HL-60/S4 (cell line): ENCODE measurements around the gene KIAA1217.
"Not testable (repeated sequence)": the region's sequence is repeated elsewhere in the genome, so short reads cannot be mapped to it uniquely, and the experiment has no call there.

Experiments
- in situ Hi-C: fragments of 300-500 bp; cut with MboI; formaldehyde crosslinking; loops from 2 replicates; pipeline ENCODE4 v1.14.3; 2022; ENCODE audit warnings: low sequenced_read_pairs

KIAA1217 gene

GRCh38 chr10:24434961-24435360 lies 226.0 kb downstream of the KIAA1217 start:
- in situ Hi-C loops = no loop called here

- in situ Hi-C loops = no loop called here
Measured at GRCh38 chr10:24435374-24435773, 226.4 kb downstream of the KIAA1217 start.

DNA sequence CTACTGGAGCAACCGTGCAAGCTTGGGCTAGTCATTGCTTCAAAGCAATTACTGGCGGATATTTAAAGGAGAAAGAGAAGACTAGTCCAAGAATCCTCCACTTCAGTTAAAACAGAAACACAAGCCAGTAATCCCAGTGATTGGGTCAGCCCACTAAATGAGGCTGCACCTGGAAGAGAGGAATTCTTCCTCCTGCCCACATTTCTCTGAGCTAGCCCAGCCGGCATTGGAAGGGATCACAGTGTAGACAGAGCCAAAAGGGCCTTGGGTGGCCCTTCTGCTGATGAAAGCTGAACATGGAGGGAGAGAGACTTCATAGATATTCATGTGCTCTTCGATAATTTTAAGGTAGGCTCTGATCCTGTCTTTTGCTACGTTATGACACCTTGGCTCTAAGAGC lies 228.4 kb downstream of the KIAA1217 start:
- in situ Hi-C loops = no loop called here

GRCh38 chr10:24438800-24439199 lies 229.9 kb downstream of the KIAA1217 start:
- in situ Hi-C loops = no loop called here

- in situ Hi-C loops = no loop called here
Measured at GRCh38 chr10:24439935-24440334, 231.0 kb downstream of the KIAA1217 start.

DNA sequence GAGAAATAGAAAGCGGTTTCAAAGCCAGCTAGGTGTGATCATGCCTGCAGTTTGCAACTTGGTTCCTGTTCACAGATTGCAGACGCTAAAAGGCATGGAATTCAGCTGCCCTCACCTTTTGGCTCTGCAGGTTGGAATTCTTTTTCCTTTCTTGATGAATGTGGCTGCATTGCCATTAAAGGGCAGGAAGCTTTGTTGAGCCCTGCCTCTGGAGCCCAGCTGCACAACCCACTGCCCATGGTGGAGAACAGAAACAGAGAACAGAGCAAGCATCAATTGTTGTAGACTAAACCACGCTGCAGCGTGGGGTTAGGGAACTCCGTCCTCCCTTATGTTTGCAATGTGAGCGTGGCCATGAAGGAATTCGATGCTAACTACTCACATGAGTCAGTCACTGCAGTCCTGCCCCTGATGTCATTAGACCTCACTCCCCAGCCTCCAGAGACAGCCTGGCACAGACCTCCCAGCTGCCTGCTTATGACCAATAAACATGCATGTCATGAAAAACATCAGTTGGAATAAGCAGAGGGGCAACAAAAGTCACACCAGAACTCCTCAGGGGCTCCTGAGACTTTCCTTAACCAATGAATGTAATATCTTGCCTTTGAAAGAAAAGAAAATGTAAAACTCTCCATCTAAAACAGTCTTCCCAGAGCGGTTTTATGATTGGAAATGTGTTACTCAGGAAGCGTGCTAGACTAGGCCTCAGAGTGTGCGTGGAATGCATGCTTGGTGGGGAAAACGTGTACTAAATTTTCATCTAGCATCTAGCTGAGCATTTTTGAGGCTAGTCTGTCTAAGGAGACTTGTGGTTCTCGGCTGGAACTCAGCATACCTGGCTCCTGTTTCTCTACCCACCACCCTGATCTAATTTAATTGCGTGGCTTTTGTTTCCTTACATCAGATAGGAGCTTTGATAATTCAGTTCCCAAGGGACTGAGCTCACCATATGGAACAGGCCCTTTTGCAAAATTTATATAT lies 232.2 kb downstream of the KIAA1217 start:
- in situ Hi-C loops = no loop called here

DNA sequence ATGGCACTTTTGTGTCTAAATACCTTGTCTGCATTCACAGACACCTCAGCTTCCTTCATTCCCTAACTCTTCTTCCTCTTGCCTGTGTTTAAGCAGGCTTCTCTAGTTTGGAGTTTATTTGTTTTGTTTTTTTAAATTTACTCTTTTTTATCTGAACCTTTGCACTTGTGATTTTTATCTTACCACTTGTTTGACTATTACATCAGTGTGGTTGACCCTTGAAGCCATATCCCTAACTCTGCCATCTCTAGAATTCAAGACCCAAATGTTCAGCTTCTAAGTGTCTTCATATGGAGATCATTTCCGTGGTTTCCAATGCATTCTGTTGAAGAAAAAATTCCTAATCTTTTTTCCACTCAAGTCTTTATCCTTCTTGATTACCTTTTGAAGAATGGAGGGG lies 233.3 kb downstream of the KIAA1217 start:
- in situ Hi-C loops = no loop called here

- in situ Hi-C loops = not testable (repeated sequence)
Measured at GRCh38 chr10:24442641-24443174, 233.8 kb downstream of the KIAA1217 start.

DNA sequence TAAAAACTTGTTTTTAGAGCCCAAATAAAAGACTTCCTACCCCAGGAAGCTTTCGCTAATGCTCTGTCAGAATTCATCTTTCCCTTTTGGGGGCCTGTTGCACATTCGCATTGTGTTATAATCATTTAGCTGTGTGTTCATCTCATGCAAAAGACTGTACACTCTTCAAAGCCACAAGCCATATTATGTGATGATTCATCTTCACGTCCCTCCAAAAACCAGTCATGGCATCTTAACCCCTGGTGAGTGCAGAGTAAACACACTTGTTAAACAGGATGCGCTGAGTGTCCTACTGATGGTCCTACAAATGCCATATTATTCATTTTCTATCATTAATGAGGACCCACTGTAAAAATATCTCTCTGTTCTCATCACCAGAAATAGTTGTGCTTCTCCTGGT lies 235.4 kb downstream of the KIAA1217 start:
- in situ Hi-C loops = no loop called here

DNA sequence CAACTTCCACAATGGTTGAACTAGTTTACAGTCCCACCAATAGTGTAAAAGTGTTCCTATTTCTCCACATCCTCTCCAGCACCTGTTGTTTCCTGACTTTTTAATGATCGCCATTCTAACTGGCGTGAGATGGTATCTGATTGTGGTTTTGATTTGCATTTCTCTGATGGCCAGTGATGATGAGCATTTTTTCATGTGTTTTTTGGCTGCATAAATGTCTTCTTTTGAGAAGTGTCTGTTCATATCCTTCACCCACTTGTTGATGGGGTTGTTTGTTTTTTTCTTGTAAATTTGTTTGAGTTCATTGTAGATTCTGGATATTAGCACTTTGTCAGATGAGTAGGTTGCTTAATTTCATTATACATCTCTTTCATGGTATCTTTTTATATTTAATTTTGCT lies 237.0 kb downstream of the KIAA1217 start:
- in situ Hi-C loops = not testable (repeated sequence)

- in situ Hi-C loops = no loop called here
Measured at GRCh38 chr10:24446739-24447138, 237.8 kb downstream of the KIAA1217 start.

DNA sequence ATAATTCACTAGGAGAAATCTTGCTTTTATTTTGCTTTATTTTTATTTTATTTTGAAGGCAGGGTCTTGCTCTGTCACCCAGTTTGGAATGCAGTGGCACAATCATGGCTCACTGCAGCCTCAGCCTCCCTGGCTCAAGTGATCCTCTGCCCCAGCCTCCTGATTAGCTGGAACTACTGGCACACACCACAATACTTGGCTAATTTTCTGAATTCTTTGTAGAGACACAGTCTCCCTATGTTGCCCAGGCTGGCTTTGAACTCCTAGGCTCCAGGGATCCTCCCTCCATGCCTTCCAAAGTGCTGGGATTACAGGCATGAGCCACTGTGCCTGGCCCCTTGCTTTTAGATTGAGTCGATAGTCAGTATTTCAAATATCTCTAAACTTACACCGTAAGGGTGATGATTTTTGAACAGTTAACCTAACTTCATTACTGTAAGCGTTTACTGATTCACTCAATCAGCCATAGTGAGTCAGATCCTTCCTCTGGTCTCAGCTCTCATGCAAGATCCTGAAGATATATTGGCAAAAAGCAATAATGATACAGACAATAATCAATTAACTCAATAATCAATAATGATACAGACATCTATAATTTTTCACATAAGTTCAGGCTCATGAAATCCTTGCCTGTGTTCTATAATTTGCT lies 239.5 kb downstream of the KIAA1217 start:
- in situ Hi-C loops = no loop called here

DNA sequence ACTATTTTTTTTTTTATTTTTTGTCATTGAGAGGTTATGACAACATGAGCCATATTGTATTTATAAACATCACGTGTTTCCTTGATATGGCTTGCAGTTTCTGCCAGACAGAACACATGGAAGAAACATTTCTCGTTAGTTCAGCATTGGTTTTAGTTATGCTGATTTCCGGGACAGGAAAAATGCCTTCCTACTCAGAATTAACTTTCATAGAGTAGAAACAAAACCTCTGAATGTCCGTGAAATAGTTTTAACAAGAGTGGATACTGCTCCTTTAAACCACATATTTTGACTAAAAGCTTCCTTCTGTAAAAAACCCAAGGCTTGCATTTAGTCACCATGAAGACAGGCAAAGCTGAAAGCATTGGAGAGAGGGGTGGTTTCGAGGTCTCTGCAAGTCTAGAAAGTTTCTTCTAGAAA lies 240.4 kb downstream of the KIAA1217 start:
- in situ Hi-C loops = no loop called here

DNA sequence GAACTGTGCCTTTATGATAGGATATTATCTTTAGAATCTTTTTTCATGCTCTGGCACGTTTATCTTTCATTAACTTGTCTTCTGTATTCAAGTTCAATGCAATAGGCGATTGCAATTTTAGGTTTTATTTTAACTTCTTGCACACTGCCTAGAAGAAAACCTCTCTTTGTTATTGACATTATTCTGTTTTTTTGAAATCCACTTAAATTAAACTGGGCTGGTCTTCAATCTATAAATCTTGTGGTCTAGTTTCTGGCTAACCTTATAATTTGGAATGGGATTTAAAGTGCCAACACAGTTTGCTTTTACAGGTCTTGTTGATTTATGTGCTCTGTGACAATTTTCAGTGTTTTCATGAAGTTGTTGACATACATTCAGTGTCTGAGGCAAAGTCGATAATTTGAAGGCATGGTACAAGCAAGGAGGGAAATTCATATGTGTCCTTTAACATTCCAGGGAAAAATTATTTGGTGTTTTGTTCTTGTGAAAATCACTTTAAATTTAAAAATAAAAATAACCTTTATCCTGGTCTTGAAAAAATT lies 240.9 kb downstream of the KIAA1217 start:
- in situ Hi-C loops = no loop called here

- in situ Hi-C loops = no loop called here
Measured at GRCh38 chr10:24451325-24451820, 242.4 kb downstream of the KIAA1217 start.

DNA sequence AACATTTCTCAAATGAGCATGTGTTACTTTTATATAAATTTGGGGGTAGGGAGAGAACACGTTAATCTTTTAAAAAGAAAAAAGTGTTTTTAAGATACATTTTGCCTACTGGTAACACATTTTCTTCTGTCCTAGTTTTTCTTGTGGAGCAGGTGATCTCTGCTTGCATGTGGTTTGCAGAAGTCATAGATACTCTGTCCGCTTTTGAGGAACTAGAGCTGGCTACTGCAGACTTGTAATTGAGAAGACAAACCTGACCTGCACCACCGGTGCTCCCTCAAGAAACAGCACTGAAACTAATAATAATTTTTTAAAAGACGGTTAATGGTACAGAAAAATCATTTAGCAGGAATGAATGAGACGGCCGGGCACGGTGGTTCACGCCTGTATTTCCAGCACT lies 243.1 kb downstream of the KIAA1217 start:
- in situ Hi-C loops = no loop called here

DNA sequence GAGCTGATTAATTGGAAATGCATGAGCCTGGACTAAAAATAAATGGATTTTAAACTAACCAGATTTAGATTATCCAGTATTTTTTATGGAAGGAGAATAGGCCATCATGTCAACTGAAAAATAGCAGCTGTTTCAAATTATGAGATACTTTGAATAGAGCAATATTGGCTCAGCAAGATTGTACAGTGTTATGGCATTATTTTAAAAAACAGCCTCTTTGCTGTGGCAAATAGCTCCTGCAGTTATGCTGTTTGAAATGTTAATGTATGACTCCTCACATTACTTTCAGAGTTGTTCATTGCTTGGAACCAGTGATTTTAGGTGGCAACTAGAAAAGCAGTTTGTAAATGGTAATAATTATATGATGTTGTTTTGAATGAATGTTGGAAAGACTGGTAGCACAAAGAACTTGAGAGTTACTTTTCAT lies 244.5 kb downstream of the KIAA1217 start:
- in situ Hi-C loops = no loop called here

DNA sequence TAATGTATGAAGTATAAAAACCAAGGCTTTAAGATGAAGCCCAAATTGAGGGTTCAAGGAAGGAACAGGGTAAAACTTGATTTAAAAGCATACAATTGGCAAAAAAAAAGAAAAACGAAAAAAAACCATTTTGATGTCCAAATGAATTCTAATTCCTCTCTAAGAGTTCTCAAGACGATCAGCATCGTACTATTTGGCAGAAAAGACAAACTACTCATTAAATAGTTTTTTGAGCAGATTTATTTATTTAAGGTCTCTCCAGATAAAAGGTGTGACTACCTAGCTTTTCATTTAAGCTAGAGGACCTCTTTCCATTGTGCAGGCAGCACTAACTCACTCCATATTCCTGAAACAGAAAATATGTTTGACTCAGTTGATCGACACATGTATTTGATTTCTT lies 245.0 kb downstream of the KIAA1217 start:
- in situ Hi-C loops = no loop called here

DNA sequence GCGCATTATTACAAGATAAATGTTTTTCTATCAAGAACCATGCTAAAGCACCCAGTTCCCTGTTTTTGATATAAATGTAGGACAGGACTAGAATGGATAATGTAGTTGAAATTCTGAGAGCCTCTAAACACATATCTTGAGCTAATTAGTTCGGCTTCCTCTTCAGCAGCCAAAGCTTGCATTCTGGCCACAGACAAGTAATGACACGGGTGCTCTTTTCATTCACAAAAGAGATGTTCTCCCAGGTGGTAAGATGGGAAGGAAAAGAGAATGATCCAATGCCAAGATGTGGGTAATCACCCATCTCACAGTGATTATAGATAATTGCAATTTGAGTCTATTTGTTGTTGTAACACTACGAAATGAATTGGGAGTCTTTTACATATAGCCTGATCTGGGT lies 246.5 kb downstream of the KIAA1217 start:
- in situ Hi-C loops = no loop called here

DNA sequence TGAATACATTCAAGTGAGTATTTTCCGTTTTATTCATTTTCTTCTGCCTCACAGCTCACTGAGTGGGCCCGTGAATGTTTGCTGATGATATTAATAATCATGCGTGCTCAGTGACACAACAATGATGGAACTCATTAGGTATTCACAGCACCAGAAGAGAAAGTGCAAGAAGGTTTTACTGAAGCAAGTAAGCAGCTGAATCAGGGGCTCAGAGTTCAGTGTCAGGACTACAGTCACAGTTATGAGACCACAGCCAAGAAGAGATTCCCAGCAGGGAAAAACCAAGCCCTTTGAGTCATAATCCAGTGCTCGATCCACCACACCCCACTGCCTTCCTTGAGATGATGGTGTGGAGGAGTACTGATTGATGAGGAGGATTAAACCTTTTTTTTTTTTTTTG lies 247.4 kb downstream of the KIAA1217 start:
- in situ Hi-C loops = no loop called here

- in situ Hi-C loops = no loop called here
Measured at GRCh38 chr10:24457661-24458318, 248.9 kb downstream of the KIAA1217 start.
